Measurements from ENCODE around the gene DPF3. TPM values are rescaled to one million over a fixed set of nuclear protein-coding genes. Genes with fewer than 3 reads are reported as not detected.

DPF3 gene
- total and polyA plus RNA-seq, 2 donors: 0.71 to 2.2 TPM

DNA sequence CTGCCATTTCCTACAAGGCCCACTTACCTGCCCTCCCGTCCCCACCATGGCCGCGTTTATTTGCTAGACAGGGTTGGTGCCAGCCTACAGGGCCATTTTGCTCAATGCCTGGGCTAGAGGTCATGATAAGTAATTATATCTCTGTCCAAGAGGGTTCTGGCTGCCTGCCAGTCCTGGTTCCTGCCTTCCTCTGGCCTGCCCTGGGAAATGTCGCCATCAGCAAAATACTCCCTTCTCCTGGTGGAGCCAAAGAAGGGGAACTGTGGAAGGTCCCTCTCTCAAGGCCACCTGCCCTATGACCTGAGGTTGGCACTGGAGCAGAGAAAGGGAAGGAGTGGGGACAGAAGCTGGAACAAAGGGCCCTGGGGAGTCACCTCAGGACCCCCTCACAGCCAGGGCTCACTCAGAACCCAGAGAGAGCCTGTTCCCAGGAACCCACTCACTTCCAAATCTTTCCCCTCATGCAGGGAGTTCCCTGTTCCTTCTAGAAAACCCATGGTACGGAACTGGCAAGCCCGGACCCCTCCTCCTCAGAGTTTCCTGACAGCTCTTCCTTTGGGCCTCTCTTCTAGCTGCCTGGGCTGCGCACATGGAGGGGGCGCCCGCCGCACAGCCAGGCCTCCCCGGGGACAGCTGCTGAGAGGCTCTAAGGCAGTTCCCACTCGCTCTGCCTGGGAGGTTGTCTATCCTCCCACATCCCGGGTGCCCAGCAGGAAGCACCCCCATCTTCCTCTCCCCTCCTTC is 280.5 kb downstream of the DPF3 start:
- Histone ChIP-seq H3K36me3 (ENCODE audit: insufficient read depth) (no peaks in the 10 kb centered on the region), H3K4me1 (ENCODE audit: insufficient read depth) (no peaks in the 10 kb centered on the region), H3K27ac (ENCODE audit: low read depth) (no peak overlapping the region), H3K4me3 (ENCODE audit: low read depth, low read length) (no peak overlapping the region)
- DNase-seq (ENCODE audit: extremely low spot score): no peak
- 72% methylated on average over 13 of the region's 13 CpGs for WGBS

DNA sequence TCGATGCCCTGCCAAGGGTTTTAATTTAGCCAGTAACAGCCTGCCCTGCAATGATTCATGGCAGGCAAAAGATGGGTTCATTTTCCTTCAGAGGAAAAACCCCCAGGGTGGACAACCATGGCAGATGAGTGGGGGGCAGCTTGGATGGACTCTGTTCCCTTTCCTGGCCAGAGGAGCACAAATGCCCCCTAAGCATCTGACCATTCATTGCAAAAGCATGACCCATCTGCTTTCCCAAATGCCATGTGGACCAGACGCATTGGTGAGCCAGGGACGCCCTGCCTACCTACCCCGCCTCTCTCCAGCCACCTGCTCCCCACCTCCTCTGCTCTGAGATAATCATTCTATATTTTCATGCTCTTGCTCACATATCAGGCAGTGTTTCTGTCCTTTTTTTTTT is 281.9 kb downstream of the DPF3 start:
- no peak for DNase-seq (ENCODE audit: extremely low spot score)
- Histone ChIP-seq H3K36me3 (ENCODE audit: insufficient read depth) (no peaks in the 10 kb centered on the region), H3K4me3 (ENCODE audit: low read depth, low read length) (no peak overlapping the region), H3K27ac (ENCODE audit: low read depth) (no peak overlapping the region), H3K4me1 (ENCODE audit: insufficient read depth) (no peaks in the 10 kb centered on the region)
- 98% methylated on average over 4 of the region's 4 CpGs for WGBS

DNA sequence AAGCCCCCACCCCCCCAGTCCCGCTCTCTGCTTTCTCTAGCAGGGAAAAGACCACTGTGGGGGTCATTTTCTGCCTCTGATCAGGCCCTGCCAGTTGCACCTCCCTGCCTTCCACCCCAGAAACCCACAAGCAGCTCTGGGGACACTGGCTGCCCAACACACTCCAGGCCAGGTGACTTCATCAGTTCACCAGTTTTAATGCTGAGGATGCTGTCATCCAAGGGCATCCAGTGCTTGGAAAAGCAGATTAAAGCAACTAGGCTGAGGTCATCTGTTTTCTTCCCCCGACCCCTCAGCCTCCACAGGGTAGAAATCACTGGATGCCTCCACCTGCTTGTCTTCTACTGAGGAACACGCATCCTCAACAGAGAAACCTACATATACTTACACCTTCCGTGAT is 282.4 kb downstream of the DPF3 start:
- Histone ChIP-seq H3K36me3 (ENCODE audit: insufficient read depth) (no peaks in the 10 kb centered on the region), H3K4me3 (ENCODE audit: low read depth, low read length) (no peak overlapping the region), H3K27ac (ENCODE audit: low read depth) (no peak overlapping the region), H3K4me1 (ENCODE audit: insufficient read depth) (no peaks in the 10 kb centered on the region)
- no peak for DNase-seq (ENCODE audit: extremely low spot score)
- WGBS: 89% methylated on average over 4 of the region's 4 CpGs

DNA sequence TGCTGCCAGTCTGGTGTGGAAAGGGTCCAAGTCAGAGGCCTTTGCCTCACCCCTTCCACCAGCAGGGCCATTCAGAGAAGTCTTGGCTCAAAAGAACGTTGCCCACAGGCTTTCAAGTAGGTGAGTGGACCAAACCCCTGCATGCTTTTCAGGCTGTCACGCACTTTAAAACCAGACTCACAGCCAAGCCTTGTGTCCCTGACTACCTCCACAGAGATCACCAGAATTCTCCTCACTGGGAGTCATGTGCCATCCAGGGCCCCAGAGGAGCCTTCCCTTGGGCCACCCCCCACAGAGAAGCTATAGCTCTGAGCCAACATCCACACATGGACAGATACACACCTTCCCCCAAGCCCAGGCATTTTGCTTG is 283.1 kb downstream of the DPF3 start:
- Histone ChIP-seq H3K4me1 (ENCODE audit: insufficient read depth) (no peaks in the 10 kb centered on the region), H3K4me3 (ENCODE audit: low read depth, low read length) (no peak overlapping the region), H3K27ac (ENCODE audit: low read depth) (no peak overlapping the region), H3K36me3 (ENCODE audit: insufficient read depth) (no peaks in the 10 kb centered on the region)
- 71% methylated on average over 2 of the region's 2 CpGs for WGBS
- DNase-seq (ENCODE audit: extremely low spot score): no peak

DNA sequence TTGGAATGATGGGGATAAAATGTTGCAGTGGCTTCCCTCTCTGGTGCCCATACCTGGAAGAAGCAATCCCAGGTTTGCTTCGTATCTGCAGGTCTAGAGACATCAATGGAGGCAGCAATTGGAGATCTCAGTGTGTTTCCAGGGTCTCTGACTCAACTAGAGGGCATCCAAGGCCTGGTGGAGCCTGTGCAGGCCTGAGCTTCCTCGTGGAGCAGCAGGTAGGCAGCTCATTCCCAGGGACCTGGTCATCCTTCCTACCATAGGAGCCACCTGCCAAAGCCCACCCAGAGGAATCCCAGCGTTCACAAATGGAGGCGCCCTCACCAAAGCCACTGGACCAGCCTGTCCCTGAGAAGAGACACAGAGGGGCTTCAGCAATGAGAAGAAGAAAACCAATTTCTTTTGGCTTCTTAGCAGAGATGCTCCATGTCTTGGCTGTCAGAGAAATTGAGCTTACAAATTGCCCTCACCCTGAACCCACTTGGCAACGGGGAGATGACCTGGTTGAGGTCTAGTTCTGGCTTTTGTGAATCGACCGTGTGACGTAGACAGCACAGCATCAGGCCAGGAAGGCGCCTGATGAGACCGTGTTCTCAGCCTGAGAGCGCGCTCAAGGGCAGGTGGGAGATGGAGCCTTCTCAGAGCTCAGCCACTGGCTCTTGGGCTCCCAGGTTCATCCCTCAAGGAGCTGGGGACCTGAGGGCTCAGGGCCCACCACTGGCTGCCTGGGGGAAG is 283.6 kb downstream of the DPF3 start:
- H3K4me3 ChIP-seq (ENCODE audit: low read depth, low read length): no peak overlapping the region
- H3K27ac ChIP-seq (ENCODE audit: low read depth): no peak overlapping the region
- no peak for DNase-seq (ENCODE audit: extremely low spot score)
- no peaks in the 10 kb centered on the region for H3K36me3 ChIP-seq (ENCODE audit: insufficient read depth)
- no peaks in the 10 kb centered on the region for H3K4me1 ChIP-seq (ENCODE audit: insufficient read depth)
- WGBS: 92% methylated on average over 12 of the region's 12 CpGs

DNA sequence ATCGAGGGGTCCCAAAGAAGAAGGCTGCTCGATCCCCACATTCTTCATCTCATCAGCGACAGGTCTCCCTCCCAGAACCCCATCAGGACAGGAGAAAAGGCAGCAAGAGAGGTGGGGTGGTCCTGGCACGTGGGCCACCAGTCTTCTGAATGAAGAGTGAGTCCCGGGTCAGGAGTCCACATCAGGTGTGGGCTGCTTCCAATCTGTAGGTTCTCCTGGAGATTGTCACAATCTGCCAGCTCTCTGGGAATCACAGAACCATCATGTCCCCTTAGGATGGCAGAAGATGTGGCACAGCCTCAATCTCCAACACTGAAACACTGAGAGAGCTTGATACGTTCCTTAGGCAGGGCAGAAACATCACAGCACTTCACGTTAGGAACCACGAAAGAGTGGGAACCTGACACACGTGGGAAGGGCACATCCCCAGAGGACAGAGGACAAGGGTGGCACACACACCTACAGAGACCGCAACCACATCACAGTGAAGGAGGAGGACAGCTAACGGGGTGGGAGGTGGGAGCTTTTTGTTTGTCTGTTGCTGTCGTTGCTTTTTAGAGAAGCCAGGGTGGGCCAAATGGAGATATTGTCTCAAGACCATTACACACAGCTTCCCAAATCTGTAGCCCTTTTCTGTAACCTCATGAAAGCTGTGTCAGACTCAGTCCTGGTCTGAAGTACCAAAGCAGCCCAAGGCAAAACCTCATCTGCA is 284.5 kb downstream of the DPF3 start:
- 84% methylated on average over 12 of the region's 12 CpGs for WGBS
- Histone ChIP-seq H3K4me1 (ENCODE audit: insufficient read depth) (no peaks in the 10 kb centered on the region), H3K36me3 (ENCODE audit: insufficient read depth) (no peaks in the 10 kb centered on the region), H3K4me3 (ENCODE audit: low read depth, low read length) (no peak overlapping the region), H3K27ac (ENCODE audit: low read depth) (no peak overlapping the region)
- no peak for DNase-seq (ENCODE audit: extremely low spot score)

DNA sequence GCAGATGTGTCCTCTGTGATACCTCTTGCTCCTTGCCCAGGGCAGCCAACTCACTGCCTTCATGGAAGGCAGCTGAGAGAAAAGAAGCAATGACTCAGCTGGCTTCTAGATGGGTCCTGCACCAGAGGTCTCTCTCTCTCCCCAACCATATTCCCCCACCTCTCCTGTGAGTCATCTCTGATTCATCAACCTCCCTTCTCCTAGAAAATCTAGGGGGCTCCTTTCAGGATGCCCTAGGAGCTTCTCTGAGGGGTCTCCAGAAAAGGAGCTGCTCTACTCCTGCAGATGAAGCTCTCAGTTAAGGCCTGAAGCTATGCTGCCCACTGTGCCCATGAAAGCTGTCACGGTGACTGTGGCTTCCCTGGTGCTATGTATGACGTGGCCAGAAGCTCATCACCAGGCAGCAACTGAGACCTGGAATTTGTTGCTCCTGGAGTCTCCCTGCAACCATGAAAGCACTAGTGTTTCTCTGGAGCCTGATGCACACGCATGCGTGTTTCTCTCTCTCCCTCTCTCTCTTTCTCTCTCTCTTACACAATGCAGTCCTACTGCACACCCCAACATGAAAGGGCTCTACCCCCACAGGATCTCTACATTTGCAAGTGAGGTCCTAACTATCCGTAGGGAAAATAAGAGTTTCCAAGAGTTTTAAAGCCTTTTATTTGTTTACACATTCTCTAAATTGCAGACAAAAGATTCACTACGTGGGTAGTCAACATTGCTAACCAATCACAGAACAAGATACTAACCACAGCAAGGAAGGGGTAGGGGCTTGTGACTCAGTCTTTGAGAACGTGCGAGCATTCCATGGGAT is 285.3 kb downstream of the DPF3 start:
- WGBS: 63% methylated on average over 8 of the region's 8 CpGs
- no peaks in the 10 kb centered on the region for H3K4me1 ChIP-seq (ENCODE audit: insufficient read depth)
- no peak overlapping the region for H3K27ac ChIP-seq (ENCODE audit: low read depth)
- DNase-seq (ENCODE audit: extremely low spot score): no peak
- no peaks in the 10 kb centered on the region for H3K36me3 ChIP-seq (ENCODE audit: insufficient read depth)
- H3K4me3 ChIP-seq (ENCODE audit: low read depth, low read length): no peak overlapping the region

DNA sequence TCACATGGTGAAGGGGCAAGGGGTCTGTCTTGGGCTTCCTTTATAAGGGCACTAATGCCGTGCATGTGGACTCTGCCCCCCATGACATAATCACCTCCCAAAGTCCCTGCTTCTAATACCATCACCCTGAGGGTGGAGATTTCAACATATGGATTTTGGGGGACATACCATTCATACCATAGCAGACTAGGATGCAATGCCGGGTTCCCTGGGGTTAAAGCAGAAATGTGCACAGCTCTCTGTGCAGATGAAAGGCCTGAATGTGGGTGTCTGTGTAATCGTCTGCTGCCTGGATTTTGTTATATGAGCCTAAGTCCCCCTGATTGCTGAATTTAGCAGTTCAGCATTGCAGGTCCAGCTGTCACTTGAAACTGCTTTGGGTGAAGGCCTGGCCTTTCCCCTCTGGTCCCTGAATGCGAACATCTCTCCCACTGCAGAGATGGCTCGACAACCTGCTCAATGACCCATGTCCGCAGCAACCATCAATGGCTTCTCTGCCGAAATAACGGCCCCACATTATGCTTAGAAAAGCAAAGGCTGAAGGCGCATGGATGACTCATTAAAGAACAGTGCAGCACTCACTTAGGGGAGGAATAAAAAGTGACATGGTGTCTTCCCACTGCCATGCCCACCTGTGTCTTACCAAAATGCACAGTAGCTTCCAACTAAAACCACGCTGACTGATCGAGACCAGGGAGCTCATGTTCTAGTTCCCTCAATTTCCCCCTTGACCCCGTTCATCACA is 286.3 kb downstream of the DPF3 start:
- WGBS: 74% methylated on average over 12 of the region's 12 CpGs
- DNase-seq (ENCODE audit: extremely low spot score): no peak
- Histone ChIP-seq H3K4me3 (ENCODE audit: low read depth, low read length) (no peak overlapping the region), H3K36me3 (ENCODE audit: insufficient read depth) (no peaks in the 10 kb centered on the region), H3K27ac (ENCODE audit: low read depth) (no peak overlapping the region), H3K4me1 (ENCODE audit: insufficient read depth) (no peaks in the 10 kb centered on the region)

DNA sequence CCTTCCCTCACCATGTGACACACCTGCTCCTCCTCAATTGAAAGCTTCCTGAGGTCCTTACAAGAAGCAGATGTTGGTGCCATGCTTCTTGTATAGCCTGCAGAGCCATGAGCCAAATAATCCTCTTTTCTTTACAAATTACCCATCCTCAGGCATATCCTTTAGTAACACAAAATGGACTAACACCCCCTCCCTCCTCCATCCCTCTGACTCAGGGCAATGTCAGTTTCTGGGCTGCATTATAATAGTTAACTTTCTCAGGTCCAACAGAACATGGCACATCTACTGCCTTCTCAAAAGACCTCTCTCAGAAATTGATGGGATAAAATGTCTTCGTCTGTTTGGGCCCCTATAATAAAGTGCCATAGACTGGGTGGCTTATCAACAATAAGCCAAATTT is 287.0 kb downstream of the DPF3 start:
- Histone ChIP-seq H3K27ac (ENCODE audit: low read depth) (no peak overlapping the region), H3K36me3 (ENCODE audit: insufficient read depth) (no peaks in the 10 kb centered on the region), H3K4me1 (ENCODE audit: insufficient read depth) (no peaks in the 10 kb centered on the region), H3K4me3 (ENCODE audit: low read depth, low read length) (no peak overlapping the region)
- WGBS: 85% methylated on average over 1 of the region's 1 CpG
- DNase-seq (ENCODE audit: extremely low spot score): no peak

DNA sequence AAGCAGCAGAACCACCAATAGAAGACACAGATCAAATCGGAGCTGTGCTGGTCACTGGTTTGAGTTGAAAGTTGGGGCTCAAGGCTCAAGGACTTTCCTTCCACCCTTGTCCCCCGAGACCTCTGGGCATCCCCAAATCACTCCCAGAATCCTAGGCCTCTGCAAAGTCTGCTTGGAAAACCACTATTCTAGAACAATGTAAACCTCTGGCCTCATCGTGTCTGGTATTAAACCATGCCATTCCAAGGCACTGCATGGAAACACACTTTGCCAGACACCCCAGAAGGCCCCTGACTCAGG is 288.0 kb downstream of the DPF3 start:
- no peak for DNase-seq (ENCODE audit: extremely low spot score)
- H3K4me1 ChIP-seq (ENCODE audit: insufficient read depth): no peaks in the 10 kb centered on the region
- H3K27ac ChIP-seq (ENCODE audit: low read depth): no peak overlapping the region
- 92% methylated on average over 3 of the region's 3 CpGs for WGBS
- H3K36me3 ChIP-seq (ENCODE audit: insufficient read depth): no peaks in the 10 kb centered on the region
- H3K4me3 ChIP-seq (ENCODE audit: low read depth, low read length): no peak overlapping the region

DNA sequence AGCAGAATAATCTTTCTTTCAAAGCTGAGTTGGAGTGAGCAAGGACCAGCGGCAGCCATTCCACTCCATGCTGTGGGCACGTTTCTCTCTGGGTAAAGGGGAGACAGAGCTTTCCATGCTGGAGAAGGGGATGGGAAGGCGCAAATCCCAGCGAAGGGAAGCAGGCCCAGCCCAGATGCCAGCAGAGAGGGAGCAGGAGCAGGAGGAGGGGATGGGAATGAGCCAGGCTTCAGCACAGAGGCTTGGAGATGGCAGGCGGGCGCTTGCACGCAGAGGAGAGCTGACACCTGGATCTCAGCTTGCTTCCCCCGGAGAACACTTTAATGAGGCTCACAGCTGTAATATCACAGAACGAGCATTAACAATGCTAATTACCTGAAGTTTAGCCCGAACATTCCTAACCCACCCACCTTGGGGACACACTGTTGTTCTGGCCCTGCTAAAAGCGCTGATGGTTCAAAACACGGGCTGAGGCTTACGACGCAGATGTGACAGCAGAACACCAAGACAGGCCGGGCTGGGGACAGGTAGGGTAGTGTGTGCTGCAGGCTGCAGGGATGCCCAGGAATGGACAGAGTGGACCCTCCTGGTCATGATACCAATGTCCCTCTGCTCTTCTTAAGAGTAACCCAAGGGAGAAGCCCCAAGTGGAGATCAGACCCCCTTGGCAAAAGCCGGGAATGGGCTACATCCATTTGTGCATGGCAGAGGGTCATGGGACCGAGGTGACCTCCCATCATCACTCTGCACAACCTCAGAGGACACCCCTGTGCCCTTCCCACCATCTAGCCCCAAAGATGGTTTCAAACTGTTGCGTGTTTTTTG is 288.6 kb downstream of the DPF3 start:
- no peak for DNase-seq (ENCODE audit: extremely low spot score)
- H3K36me3 ChIP-seq (ENCODE audit: insufficient read depth): no peaks in the 10 kb centered on the region
- H3K27ac ChIP-seq (ENCODE audit: low read depth): no peak overlapping the region
- H3K4me3 ChIP-seq (ENCODE audit: low read depth, low read length): no peak overlapping the region
- H3K4me1 ChIP-seq (ENCODE audit: insufficient read depth): no peaks in the 10 kb centered on the region
- 85% methylated on average over 18 of the region's 18 CpGs for WGBS

DNA sequence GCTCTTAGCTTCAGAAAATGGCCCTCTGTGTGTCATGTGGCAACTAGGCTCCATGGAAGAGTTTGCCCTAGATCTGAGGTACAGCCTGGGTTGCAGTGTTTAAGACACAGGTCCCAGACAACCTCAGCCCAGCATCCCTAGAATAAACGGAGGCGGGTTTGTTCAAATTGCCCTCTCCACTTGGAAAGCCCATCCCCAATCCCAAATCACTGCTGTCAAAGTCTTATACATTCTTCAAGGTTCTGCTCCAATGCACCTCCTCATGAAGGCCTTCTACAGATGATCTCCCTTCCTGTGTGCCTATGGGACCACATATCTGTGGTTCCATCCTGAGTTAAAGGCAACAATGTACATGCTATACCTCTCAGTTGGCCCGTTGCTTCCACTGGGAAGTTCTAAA is 289.8 kb downstream of the DPF3 start:
- Histone ChIP-seq H3K4me3 (ENCODE audit: low read depth, low read length) (no peak overlapping the region), H3K27ac (ENCODE audit: low read depth) (no peak overlapping the region), H3K36me3 (ENCODE audit: insufficient read depth) (no peaks in the 10 kb centered on the region), H3K4me1 (ENCODE audit: insufficient read depth) (no peaks in the 10 kb centered on the region)
- WGBS: 90% methylated on average over 3 of the region's 3 CpGs
- no peak for DNase-seq (ENCODE audit: extremely low spot score)
